Trophoblast cell (in vitro differentiated cells and primary cell): ENCODE results near the gene BICRAL.

Experiments
- DNase-seq, 2 donors: peaks; one replicate each; pipeline ENCODE4 v3.0.0-alpha.2; 2016
- H2AFZ ChIP-seq: 2 replicates; pipeline ENCODE4 v1.6.1; 2013; ENCODE audit warnings: low read length, moderate library complexity, mild to moderate bottlenecking; ENCODE audit not compliant: insufficient read depth, poor library complexity
- H2AK5ac ChIP-seq: 2 replicates; pipeline ENCODE4 v1.6.1; 2013; ENCODE audit warnings: mild to moderate bottlenecking, low read length
- H2BK120ac ChIP-seq: 2 replicates; pipeline ENCODE4 v1.6.1; 2013; ENCODE audit warnings: low read length, mild to moderate bottlenecking, moderate library complexity; ENCODE audit not compliant: insufficient read depth, poor library complexity
- H2BK12ac ChIP-seq: 2 replicates; pipeline ENCODE4 v1.6.1; 2013; ENCODE audit warnings: mild to moderate bottlenecking, low read length, moderate library complexity
- H2BK5ac ChIP-seq: 2 replicates; pipeline ENCODE4 v1.6.1; 2013; ENCODE audit warnings: low read length, low read depth, moderate library complexity, mild to moderate bottlenecking; ENCODE audit not compliant: poor library complexity
- H3K14ac ChIP-seq: 2 replicates; pipeline ENCODE4 v1.6.1; 2013; ENCODE audit warnings: mild to moderate bottlenecking, low read length
- H3K18ac ChIP-seq: 2 replicates; pipeline ENCODE4 v1.6.1; 2013; ENCODE audit warnings: mild to moderate bottlenecking, low read length
- H3K23ac ChIP-seq: 2 replicates; pipeline ENCODE4 v1.6.1; 2013; ENCODE audit warnings: low read length
- H3K27ac ChIP-seq: 2 replicates; pipeline ENCODE4 v1.5.1; 2013; ENCODE audit warnings: low read depth, mild to moderate bottlenecking, inconsistent platforms, low read length, moderate library complexity
- H3K27me3 ChIP-seq: 2 replicates; pipeline ENCODE4 v1.6.1; 2013; ENCODE audit warnings: inconsistent platforms, mild to moderate bottlenecking, low read length, moderate library complexity; ENCODE audit not compliant: insufficient read depth
- H3K36me3 ChIP-seq, 2 experiments: 1 replicate in 1 of 2; 2 replicates in 1 of 2; pipeline ENCODE4 v1.6.1; 2013; ENCODE audit warnings: low read length in 2 of 2, mild to moderate bottlenecking in 2 of 2, moderate library complexity in 1 of 2; ENCODE audit not compliant: insufficient read depth in 2 of 2, control insufficient read depth in 1 of 2
- H3K4ac ChIP-seq: 2 replicates; pipeline ENCODE4 v1.6.1; 2013; ENCODE audit warnings: low read depth, mild to moderate bottlenecking, low read length, moderate library complexity
- H3K4me1 ChIP-seq, 2 experiments: 1 replicate in 1 of 2; 2 replicates in 1 of 2; pipeline ENCODE4 v1.6.1; 2013; ENCODE audit warnings: low read length in 2 of 2, mild to moderate bottlenecking in 2 of 2, moderate library complexity in 1 of 2; ENCODE audit not compliant: insufficient read depth in 2 of 2, control insufficient read depth in 1 of 2
- H3K4me2 ChIP-seq: 2 replicates; pipeline ENCODE4 v1.6.1; 2013; ENCODE audit warnings: inconsistent platforms, mild to moderate bottlenecking, low read length, moderate library complexity
- H3K4me3 ChIP-seq: 2 replicates; pipeline ENCODE4 v1.5.1; 2013; ENCODE audit warnings: mild to moderate bottlenecking, low read depth, low read length, inconsistent platforms
- H3K79me1 ChIP-seq: one replicate; pipeline ENCODE4 v1.6.1; 2013; ENCODE audit warnings: low read length
- H3K79me2 ChIP-seq: 2 replicates; pipeline ENCODE4 v1.6.1; 2013; ENCODE audit warnings: low read length, mild to moderate bottlenecking; ENCODE audit not compliant: control insufficient read depth, insufficient read depth, poor library complexity
- H3K9ac ChIP-seq: 2 replicates; pipeline ENCODE4 v1.6.1; 2013; ENCODE audit warnings: mild to moderate bottlenecking, low read length
- H3K9me3 ChIP-seq: 2 replicates; pipeline ENCODE4 v1.6.1; 2013; ENCODE audit warnings: low read depth, mild to moderate bottlenecking, control low read depth, inconsistent platforms, low read length; ENCODE audit not compliant: insufficient read depth
- H4K12ac ChIP-seq: 2 replicates; pipeline ENCODE4 v1.6.1; 2013; ENCODE audit warnings: low read depth, mild to moderate bottlenecking, low read length, moderate library complexity
- H4K8ac ChIP-seq: 2 replicates; pipeline ENCODE4 v1.6.1; 2013; ENCODE audit warnings: low read depth, mild to moderate bottlenecking, low read length, moderate library complexity
- H4K91ac ChIP-seq: one replicate; pipeline ENCODE4 v1.6.1; 2013; ENCODE audit warnings: low read depth, mild to moderate bottlenecking, low read length, moderate library complexity
- WGBS: extraction: QIAGEN DNeasy Blood & Tissue Kit; methylation state at CpG from one replicate; pipeline ENCODE4 v1.1.7; 2013; ENCODE audit warnings: missing lambda C conversion rate; ENCODE audit not compliant: insufficient read length, insufficient coverage; ENCODE audit errors: extremely low coverage; 5-methylcytosine and 5-hydroxymethylcytosine counted together

Gene BICRAL

DNA sequence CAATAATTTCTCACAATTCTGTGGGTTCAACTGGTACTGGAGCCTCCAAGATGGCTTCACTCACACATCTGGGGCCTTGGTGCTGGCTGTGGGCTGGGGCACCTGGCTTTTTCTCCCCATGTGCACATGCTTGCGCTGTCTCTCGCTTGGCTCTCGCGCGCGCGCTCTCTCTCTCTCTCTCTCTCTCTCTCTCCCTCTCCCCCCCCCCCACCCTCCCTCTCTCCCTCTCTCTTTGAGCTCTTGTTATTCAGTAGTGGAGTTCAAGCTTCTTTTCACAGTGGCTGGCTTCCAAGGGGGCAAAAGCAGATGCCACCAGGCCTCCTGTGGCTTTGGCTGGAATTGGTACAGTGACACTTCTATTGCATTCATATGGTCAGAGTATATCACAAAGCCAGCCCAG, 25.1 kb upstream of the BICRAL start:
- H3K9ac ChIP-seq, result no peak overlapping the region
- H2BK120ac ChIP-seq, result no peak overlapping the region
- no peaks in the 10 kb centered on the region for H3K9me3 ChIP-seq
- H3K14ac ChIP-seq, result no peak overlapping the region
- H3K4me3 ChIP-seq, result no peak overlapping the region
- no peak overlapping the region for H4K8ac ChIP-seq
- H3K36me3 ChIP-seq, result no peaks in the 10 kb centered on the region
- no peak overlapping the region for H4K12ac ChIP-seq
- no peaks in the 10 kb centered on the region for H3K79me1 ChIP-seq
- no peaks in the 10 kb centered on the region for H3K27me3 ChIP-seq
- H3K23ac ChIP-seq, result no peak overlapping the region
- no peak overlapping the region for H2AFZ ChIP-seq
- no peak overlapping the region for H3K4ac ChIP-seq
- no peaks in the 10 kb centered on the region for H3K79me2 ChIP-seq
- no peak overlapping the region for H3K27ac ChIP-seq
- no peak overlapping the region for H2BK12ac ChIP-seq
- no peak for DNase-seq
- no CpG with 5 or more reads among the region's 7 CpGs for WGBS
- no peak overlapping the region for H3K18ac ChIP-seq
- H2AK5ac ChIP-seq, result no peak overlapping the region
- no peak overlapping the region for H4K91ac ChIP-seq
- no peak overlapping the region for H3K4me2 ChIP-seq
- H3K4me1 ChIP-seq, result no peaks in the 10 kb centered on the region
- no peak overlapping the region for H2BK5ac ChIP-seq

DNA sequence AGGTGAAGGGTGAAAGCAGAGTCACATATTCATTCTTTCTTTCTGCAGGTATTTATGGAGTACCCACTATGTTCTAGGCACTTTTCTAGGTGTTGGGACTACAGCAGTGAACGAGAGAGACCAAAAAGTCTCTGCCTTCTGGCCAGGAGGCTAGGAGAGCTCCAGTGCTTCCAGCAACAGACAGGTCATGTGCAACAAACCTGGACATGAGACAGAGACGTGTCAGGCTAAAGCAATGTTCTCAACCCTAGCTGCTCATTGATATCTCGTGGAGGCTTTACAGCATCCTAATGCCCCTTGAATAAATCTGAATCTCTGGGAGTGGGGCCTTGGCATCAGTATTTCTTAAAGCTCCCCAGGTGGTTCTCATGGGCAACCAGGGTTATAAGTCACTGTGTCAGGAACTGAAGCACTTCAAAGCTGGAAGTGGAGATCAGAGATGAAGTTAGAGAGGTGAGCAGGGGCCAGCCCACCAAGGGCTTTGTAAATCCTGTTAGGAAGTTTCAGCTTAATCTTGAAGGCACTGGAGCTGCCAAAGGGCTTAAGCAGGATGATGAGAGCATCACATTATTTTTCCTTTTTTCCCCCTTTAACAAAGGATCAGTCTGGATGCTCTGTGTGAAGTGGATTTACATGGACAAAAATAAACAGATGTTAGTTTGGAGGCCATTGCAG, 23.0 kb upstream of the BICRAL start:
- H3K79me2 ChIP-seq, result no peaks in the 10 kb centered on the region
- H2AK5ac ChIP-seq, result no peak overlapping the region
- no CpG with 5 or more reads among the region's 3 CpGs for WGBS
- no peak overlapping the region for H4K12ac ChIP-seq
- H3K14ac ChIP-seq, result no peak overlapping the region
- H3K9ac ChIP-seq, result no peak overlapping the region
- H3K4me2 ChIP-seq, result no peak overlapping the region
- H4K91ac ChIP-seq, result no peak overlapping the region
- no peaks in the 10 kb centered on the region for H3K79me1 ChIP-seq
- no peaks in the 10 kb centered on the region for H3K4me1 ChIP-seq
- H3K36me3 ChIP-seq, result no peaks in the 10 kb centered on the region
- H4K8ac ChIP-seq, result no peak overlapping the region
- no peaks in the 10 kb centered on the region for H3K27me3 ChIP-seq
- H2AFZ ChIP-seq, result no peak overlapping the region
- H3K23ac ChIP-seq, result no peak overlapping the region
- H3K18ac ChIP-seq, result no peak overlapping the region
- H3K27ac ChIP-seq, result no peak overlapping the region
- no peak overlapping the region for H3K4ac ChIP-seq
- H2BK12ac ChIP-seq, result no peak overlapping the region
- DNase-seq, result no peak
- H3K9me3 ChIP-seq, result no peaks in the 10 kb centered on the region
- no peak overlapping the region for H3K4me3 ChIP-seq
- no peak overlapping the region for H2BK120ac ChIP-seq
- no peak overlapping the region for H2BK5ac ChIP-seq

DNA sequence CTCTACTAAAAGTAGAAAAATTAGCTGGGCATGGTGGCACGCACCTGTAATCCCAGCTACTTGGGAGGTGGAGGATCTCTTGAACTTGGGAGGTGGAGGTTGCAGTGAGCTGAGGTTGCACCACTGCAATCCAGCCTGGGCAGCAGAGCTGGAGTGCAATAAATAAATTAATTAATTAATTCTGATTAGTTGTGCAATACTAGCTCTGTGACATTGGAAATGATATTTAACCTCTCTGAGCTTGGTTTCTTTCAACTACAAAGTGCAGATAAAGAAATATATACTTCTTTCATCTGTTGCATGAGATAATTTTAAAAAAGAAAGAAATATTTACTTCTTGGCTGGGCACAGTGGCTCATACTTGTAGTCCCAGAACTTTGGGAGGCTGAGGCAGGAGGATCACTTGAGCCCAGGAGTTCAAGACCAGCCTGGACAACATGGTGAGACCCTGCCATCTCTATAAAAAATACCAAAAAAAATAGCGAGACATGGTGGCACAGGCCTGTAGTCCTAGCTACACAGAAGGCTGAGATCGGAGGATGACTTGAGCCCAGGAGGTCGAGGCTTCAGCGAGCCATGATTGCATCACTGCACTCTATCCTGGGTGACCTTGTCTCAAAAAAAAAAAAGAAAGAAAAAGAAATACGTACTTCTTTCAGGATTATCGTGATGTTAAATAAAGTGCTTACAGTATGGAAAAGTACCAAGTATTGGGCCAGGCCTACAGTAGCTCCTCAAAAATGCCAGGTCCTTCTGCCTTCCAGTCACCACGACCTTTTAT, 20.4 kb upstream of the BICRAL start:
- no peaks in the 10 kb centered on the region for H3K9me3 ChIP-seq
- no peak overlapping the region for H4K8ac ChIP-seq
- H3K9ac ChIP-seq, result no peak overlapping the region
- no peak overlapping the region for H4K91ac ChIP-seq
- H3K27me3 ChIP-seq, result no peaks in the 10 kb centered on the region
- H2BK5ac ChIP-seq, result no peak overlapping the region
- no peak overlapping the region for H4K12ac ChIP-seq
- H3K4me2 ChIP-seq, result no peak overlapping the region
- H3K23ac ChIP-seq, result no peak overlapping the region
- H2BK12ac ChIP-seq, result no peak overlapping the region
- no peak for DNase-seq
- H3K4ac ChIP-seq, result no peak overlapping the region
- no peaks in the 10 kb centered on the region for H3K79me1 ChIP-seq
- no peak overlapping the region for H3K18ac ChIP-seq
- no peak overlapping the region for H2AK5ac ChIP-seq
- H3K14ac ChIP-seq, result no peak overlapping the region
- no peaks in the 10 kb centered on the region for H3K36me3 ChIP-seq
- no peak overlapping the region for H3K27ac ChIP-seq
- no peaks in the 10 kb centered on the region for H3K79me2 ChIP-seq
- no peaks in the 10 kb centered on the region for H3K4me1 ChIP-seq
- WGBS, result no CpG with 5 or more reads among the region's 8 CpGs
- no peak overlapping the region for H2AFZ ChIP-seq
- no peak overlapping the region for H2BK120ac ChIP-seq
- no peak overlapping the region for H3K4me3 ChIP-seq

DNA sequence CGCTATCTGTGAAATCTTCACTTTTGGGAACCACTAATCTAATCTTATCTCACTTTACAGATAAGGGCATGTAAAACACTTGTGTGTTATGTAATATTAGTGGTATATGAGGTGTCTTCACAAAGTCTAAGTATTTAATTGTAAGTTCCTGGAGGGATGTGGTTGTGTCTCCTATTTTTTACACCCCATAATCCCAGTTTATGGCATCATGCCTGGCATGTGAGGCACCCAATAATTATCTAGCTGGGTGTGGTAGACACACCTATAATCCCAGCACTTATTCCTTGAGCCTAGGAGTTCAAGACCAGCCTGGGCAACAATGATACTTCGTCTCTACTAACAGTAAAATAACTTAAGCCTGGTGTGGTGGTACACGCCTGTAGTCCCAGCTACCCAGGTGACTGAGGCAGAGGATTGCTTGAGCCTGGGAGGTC, 19.4 kb upstream of the BICRAL start:
- Histone ChIP-seq H4K12ac (no peak overlapping the region), H3K79me1 (no peaks in the 10 kb centered on the region), H2BK5ac (no peak overlapping the region), H3K27me3 (no peaks in the 10 kb centered on the region), H3K9me3 (no peaks in the 10 kb centered on the region), H4K91ac (no peak overlapping the region), H3K79me2 (no peaks in the 10 kb centered on the region), H2AFZ (no peak overlapping the region), H3K4me2 (no peak overlapping the region), H3K4ac (no peak overlapping the region), H3K23ac (no peak overlapping the region), H2BK12ac (no peak overlapping the region), H3K4me1 (no peaks in the 10 kb centered on the region), H2AK5ac (no peak overlapping the region), H3K4me3 (no peak overlapping the region), H4K8ac (no peak overlapping the region), H3K27ac (no peak overlapping the region), H3K9ac (no peak overlapping the region), H3K36me3 (no peaks in the 10 kb centered on the region), H3K14ac (no peak overlapping the region), H2BK120ac (no peak overlapping the region), H3K18ac (no peak overlapping the region)
- WGBS, result no CpG with 5 or more reads among the region's 3 CpGs
- peak in 1 of 2 donors; percentile 49 for DNase-seq
